AG09319 (cell line): Measurements from ENCODE around the gene EPB41L4A.

Experiments
- DNase-seq: peaks from one replicate; pipeline ENCODE4 v3.0.0-alpha.2; 2010; ENCODE audit warnings: low read depth; ENCODE audit errors: extremely low read depth
- CTCF ChIP-seq: IDR thresholded peaks from 2 replicates; pipeline ENCODE4 v1.5.1; 2011; ENCODE audit warnings: low read depth, mild to moderate bottlenecking, inconsistent platforms, low read length, moderate library complexity

Gene EPB41L4A

GRCh38 chr5:112323166-112323565 lies 95.9 kb downstream of the EPB41L4A start:
- no peak for TF ChIP-seq CTCF
- DNase-seq, result no peak

GRCh38 chr5:112320408-112320807 lies 98.7 kb downstream of the EPB41L4A start:
- TF ChIP-seq CTCF, result no peak
- DNase-seq, result no peak

DNA sequence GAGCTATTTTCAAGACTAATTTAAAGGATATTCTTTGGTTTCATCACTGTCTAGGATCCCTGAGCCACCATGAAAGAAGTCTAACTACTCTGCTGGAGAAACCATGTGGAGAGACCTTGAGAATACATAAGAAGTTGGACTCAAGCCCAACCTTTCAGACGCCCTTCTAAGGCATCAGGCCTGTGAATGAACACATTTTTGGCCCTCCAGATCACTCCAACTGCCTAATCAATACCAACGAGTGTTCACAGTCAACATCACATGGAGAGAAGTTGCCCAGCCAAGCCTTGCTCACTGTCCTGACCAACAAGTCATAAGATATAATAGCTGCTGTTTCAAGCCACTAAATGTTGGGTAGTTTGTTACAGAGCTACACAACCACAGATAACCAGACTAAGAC lies 100.7 kb downstream of the EPB41L4A start:
- DNase-seq, result no peak
- no peak for TF ChIP-seq CTCF

- DNase-seq, result no peak
- no peak for TF ChIP-seq CTCF
Measured at GRCh38 chr5:112317866-112318265, 101.2 kb downstream of the EPB41L4A start.

DNA sequence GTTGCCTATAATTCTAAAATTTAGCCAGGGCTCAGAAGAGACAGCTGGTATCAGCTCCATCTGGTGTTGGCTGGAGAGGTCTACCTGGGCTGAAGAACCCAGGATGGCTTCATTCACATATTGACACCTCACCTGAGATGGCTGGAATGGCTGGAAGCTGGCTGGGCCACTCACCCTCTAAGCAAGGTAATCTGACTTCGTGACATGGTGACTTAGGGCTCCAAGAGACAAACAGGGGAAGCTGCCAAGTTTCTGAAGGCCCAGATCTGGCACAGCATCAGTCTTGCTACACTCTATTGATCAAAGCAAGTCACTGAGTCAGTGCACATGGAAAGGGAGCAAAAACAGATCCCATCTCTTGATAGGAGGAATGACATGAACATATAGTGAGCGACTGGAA lies 102.3 kb downstream of the EPB41L4A start:
- DNase-seq, result no peak
- no peak for TF ChIP-seq CTCF

- no peak for DNase-seq
- no peak for TF ChIP-seq CTCF
Measured at GRCh38 chr5:112316006-112316405, 103.1 kb downstream of the EPB41L4A start.

GRCh38 chr5:112312295-112313275 lies 106.5 kb downstream of the EPB41L4A start:
- no peak for TF ChIP-seq CTCF
- DNase-seq, result no peak
